Osteocyte (in vitro differentiated cells): ENCODE results near the gene NCEH1. TPM values are rescaled to one million over a fixed set of nuclear protein-coding genes. Genes with fewer than 3 reads are reported as not detected.

Experiments used
- DNase-seq: peaks from one replicate; pipeline ENCODE4 v3.0.0; 2021; ENCODE audit warnings: mixed read lengths; ENCODE audit not compliant: unreplicated experiment; ENCODE audit errors: extremely low spot score
- H3K27ac Mint-ChIP-seq: one replicate; pipeline ENCODE4 v1.8.0; 2021; ENCODE audit warnings: mild to moderate bottlenecking, mixed read lengths; ENCODE audit not compliant: unreplicated experiment
- H3K27me3 Mint-ChIP-seq: one replicate; pipeline ENCODE4 v1.8.0; 2021; ENCODE audit warnings: mixed read lengths; ENCODE audit not compliant: unreplicated experiment
- H3K36me3 Mint-ChIP-seq: one replicate; pipeline ENCODE4 v1.8.0; 2021; ENCODE audit warnings: mixed read lengths; ENCODE audit not compliant: unreplicated experiment
- H3K4me1 Mint-ChIP-seq: one replicate; pipeline ENCODE4 v1.8.0; 2021; ENCODE audit warnings: mixed read lengths; ENCODE audit not compliant: unreplicated experiment
- H3K4me3 Mint-ChIP-seq: one replicate; pipeline ENCODE4 v1.8.0; 2021; ENCODE audit warnings: mild to moderate bottlenecking, moderate library complexity, mixed read lengths; ENCODE audit not compliant: unreplicated experiment
- H3K9me3 Mint-ChIP-seq: one replicate; pipeline ENCODE4 v1.8.0; 2021; ENCODE audit warnings: mixed read lengths; ENCODE audit not compliant: unreplicated experiment
- total RNA-seq: library from RNA; stranded (reverse); gene quantifications from 2 replicates; pipeline ENCODE4 v1.2.1, GENCODE V29; 2021
- TF ChIP-seq, protein P1 (sequence below): fragments of 200-600 bp; sonication (generic); IDR thresholded peaks from 2 replicates; pipeline ENCODE4 v1.5.0; 2021; ENCODE audit warnings: antibody characterized with exemption, mild to moderate bottlenecking, moderate library complexity

The NCEH1 gene
- total RNA-seq, 1 donor from 2014 or later: 6.7 TPM

DNA sequence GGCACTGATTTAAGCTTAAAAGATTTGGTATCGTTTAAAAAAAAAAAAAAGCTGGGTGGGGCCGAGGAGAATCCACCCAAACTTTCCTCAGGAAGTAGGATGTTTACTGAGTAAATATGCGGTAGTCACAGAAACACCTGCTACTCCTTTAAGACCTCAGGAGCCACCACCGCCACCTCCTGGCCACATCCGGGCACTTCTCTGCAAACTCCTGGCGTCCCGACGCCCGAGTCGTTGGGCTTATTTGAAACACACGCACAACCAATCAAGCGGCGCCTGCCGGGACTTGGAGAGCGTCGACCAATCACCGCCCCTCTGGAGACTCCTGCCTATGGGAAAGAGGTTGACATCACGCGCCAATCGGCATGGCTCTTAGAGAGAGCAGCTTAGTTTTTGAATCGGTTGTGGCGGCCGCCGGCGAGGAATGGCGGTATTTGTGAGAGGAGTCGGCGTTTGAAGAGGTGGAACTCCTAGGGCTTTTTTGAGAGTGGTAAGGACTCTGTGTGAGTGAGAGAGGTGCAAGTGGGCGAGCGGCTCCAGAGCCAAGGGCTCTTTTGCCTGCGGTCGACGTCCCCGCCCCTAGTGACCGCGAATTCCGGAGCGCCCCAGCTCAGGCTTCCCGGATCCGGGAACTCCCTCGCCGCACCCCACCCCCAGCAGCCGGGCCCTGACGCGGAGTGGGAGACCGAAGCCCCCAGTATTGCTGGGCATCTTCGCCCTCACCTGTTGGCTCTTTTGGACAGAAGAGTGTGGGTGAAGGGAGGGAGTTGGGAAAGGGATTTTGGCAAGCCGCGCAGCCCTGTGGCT is 39.7 kb upstream of the NCEH1 start, which contains the start of gene ECT2:
ECT2 (plus strand) TSS at position 359 of the 807 bp plus-strand sequence. CDS start 3,805 bp downstream, outside the sequence.
- Mint-ChIP-seq H3K4me1 (peaks cover 64% of the 10 kb centered on the region), H3K27ac (peak within 1 kb of the TSS; percentile 98), H3K4me3 (peak within 1 kb of the TSS; percentile 100), H3K36me3 (no peaks in the 10 kb centered on the region), H3K9me3 (no peaks in the 10 kb centered on the region), H3K27me3 (no peaks in the 10 kb centered on the region)
- peak; percentile 99 for DNase-seq
- TF ChIP-seq, protein P1, sequence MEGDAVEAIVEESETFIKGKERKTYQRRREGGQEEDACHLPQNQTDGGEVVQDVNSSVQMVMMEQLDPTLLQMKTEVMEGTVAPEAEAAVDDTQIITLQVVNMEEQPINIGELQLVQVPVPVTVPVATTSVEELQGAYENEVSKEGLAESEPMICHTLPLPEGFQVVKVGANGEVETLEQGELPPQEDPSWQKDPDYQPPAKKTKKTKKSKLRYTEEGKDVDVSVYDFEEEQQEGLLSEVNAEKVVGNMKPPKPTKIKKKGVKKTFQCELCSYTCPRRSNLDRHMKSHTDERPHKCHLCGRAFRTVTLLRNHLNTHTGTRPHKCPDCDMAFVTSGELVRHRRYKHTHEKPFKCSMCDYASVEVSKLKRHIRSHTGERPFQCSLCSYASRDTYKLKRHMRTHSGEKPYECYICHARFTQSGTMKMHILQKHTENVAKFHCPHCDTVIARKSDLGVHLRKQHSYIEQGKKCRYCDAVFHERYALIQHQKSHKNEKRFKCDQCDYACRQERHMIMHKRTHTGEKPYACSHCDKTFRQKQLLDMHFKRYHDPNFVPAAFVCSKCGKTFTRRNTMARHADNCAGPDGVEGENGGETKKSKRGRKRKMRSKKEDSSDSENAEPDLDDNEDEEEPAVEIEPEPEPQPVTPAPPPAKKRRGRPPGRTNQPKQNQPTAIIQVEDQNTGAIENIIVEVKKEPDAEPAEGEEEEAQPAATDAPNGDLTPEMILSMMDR: peak; percentile 83

DNA sequence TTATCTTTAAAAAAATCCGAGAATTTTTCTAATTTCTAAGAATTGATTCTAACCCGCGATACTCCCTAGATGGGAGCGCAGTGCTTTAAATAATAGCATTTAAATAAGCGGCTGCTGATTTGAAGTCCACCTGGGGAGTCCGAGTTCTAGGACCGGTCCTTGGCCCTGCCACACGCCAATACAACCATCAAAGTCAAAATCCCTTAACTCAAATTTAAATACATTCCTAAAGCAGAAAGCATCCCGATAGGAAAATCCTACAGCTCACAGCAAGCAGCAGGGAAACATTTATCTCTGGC is 39.2 kb upstream of the NCEH1 start:
- Mint-ChIP-seq H3K27ac (peak overlapping the region; percentile 93), H3K36me3 (no peaks in the 10 kb centered on the region), H3K9me3 (no peaks in the 10 kb centered on the region)

DNA sequence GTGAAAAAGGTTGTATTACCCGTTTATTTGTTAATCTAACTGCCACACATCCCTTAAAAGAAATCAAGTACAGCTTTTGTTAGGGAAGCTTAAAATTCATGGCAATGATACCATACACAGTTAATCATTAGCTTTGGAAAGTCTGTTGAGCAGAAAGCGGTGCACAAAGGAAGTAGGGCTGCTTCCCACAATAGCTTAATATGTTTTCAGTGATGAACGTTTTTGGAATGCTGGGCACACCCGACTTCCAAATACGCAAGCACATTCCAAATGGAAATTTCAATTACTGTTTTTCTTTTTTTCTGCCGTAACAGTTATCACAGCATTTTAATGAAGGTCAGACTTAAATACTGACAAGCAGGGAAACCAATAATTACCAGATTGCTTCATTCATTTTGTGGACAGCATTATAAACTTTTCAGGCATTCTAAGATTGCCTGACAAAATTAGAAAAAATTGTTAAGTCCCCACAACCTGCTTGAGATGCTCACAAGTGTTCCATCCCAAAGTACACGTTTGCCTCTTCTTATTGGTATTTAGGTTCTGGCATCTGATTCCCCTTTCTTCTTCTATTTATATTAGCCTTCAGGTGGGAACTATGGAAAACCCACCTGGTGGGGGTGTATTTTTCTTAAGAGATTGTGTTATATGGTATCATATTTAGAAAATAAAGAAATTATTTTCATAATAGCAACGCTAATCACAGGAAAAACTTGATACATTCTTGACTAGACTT is 38.5 kb upstream of the NCEH1 start:
- peak overlapping the region; percentile 100 for H3K4me3 Mint-ChIP-seq
- H3K9me3 Mint-ChIP-seq: no peaks in the 10 kb centered on the region
- H3K27me3 Mint-ChIP-seq: no peaks in the 10 kb centered on the region
- peak overlapping the region; percentile 93 for H3K27ac Mint-ChIP-seq
- TF ChIP-seq, protein P1: no peak
- H3K4me1 Mint-ChIP-seq: peaks cover 53% of the 10 kb centered on the region
- no peaks in the 10 kb centered on the region for H3K36me3 Mint-ChIP-seq
- no peak for DNase-seq

More for the DNA sequence above, 39.2 kb upstream of the NCEH1 start:
- Mint-ChIP-seq H3K27me3 (no peaks in the 10 kb centered on the region), H3K4me3 (peak overlapping the region; percentile 100), H3K4me1 (peaks cover 59% of the 10 kb centered on the region)
- DNase-seq: no peak
- TF ChIP-seq, protein P1: no peak

DNA sequence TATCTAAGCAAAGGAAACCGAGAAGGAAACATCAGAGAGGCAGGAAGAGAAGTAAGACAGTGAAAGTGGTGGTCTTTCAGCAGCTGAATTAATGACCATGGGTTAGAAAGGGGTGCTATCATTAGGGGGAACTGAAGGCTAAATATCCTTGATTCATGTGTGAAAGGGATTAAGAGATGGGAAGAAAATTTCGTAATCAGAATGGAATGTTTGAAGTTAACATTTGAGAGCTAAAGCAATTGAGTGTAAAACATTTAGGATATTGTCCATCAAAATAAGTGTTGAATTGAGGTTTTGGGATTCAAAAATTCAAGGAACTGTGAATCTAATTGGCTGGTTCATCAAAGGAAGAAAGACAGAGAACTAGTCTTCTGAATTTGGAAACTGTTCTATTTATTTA is 35.6 kb upstream of the NCEH1 start:
- Mint-ChIP-seq H3K4me3 (no peak overlapping the region), H3K27ac (peak overlapping the region; percentile 60), H3K9me3 (no peaks in the 10 kb centered on the region), H3K27me3 (no peaks in the 10 kb centered on the region), H3K4me1 (peaks cover 31% of the 10 kb centered on the region), H3K36me3 (no peaks in the 10 kb centered on the region)
- TF ChIP-seq, protein P1: no peak
- no peak for DNase-seq

DNA sequence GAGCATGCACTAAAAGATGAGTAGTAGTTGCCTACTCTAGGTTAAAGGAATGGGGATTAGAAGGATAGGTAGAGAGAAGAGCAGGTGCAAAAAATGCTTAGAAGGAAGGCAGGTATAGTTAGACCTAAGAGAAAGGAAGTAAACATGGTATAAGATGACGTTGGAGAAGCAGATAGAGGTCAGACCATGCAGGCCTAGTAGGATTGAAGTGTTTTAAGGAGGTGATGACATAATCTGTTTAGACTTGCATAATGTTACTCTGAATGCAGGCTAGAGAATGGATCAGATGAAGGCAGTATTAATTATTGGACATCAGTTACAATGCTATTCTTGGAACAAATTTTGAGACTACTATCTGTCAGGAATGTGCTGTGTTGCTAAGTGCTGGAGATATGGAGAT is 28.6 kb upstream of the NCEH1 start:
- H3K27ac Mint-ChIP-seq: no peak overlapping the region
- H3K4me1 Mint-ChIP-seq: no peaks in the 10 kb centered on the region
- no peaks in the 10 kb centered on the region for H3K9me3 Mint-ChIP-seq
- no peak for DNase-seq
- H3K27me3 Mint-ChIP-seq: no peaks in the 10 kb centered on the region
- H3K4me3 Mint-ChIP-seq: no peak overlapping the region
- TF ChIP-seq, protein P1: no peak
- no peaks in the 10 kb centered on the region for H3K36me3 Mint-ChIP-seq
